GM12891 (cell line): ENCODE results near the gene FNDC3B.

Experiments used
- POLR2A ChIP-seq: IDR thresholded peaks from 2 replicates; pipeline ENCODE4 v1.6.1; 2011; ENCODE audit warnings: low read depth, low read length, control low read depth
- POLR2AphosphoS5 ChIP-seq: IDR thresholded peaks from 2 replicates; pipeline ENCODE4 v1.6.1; 2011; ENCODE audit warnings: low read depth, low read length, control low read depth
- TAF1 ChIP-seq: IDR thresholded peaks from 2 replicates; pipeline ENCODE4 v1.6.1; 2011; ENCODE audit warnings: low read depth, low read length, control low read depth

DNA sequence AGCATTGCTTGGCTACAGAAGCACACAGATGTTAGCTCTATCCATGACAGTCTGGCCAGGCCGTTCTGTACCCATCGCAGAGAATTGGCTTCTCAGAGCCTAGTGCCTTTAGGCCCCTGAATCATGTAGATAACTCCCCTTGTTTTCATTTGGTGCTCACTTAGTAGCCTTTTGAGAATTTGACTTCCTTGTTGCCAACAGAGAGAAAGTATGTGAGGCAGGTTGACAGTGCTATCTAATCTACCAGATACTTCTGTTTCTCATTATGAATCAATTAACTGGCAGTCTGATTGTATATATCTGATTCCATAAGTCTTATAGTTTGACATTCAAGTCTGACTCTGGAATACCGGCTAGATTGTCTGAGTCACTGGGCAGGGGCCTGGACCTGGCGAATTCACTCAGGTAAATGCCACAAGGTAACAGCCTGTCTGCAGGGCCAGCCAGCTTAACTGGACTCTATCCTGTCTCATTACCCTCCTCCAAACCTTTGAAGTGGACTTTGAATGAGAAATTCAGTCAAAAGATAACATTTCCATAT, 248.6 kb downstream of the FNDC3B start:
- no peak for TF ChIP-seq POLR2AphosphoS5
- no peak for TF ChIP-seq TAF1
- TF ChIP-seq POLR2A: no peak
